Right cardiac atrium (tissue), 5 donors: ENCODE results near the gene ERC2. TPM values are rescaled to one million over a fixed set of nuclear protein-coding genes. Genes with fewer than 3 reads are reported as not detected.

Experiments
- ATAC-seq, 2 donors: fragments of 200-7000 bp; cut with Tn5 transposase; one replicate each; pipeline versions ENCODE4 v1.8.0 to v1.9.1; 2020; ENCODE audit warnings: moderate library complexity in 2 of 2, mild to moderate bottlenecking in 1 of 2
- DNase-seq, 3 donors: peaks; one replicate each; pipeline ENCODE4 v3.0.0-alpha.2; 2020
- H3K27ac ChIP-seq: one replicate; pipeline ENCODE4 v1.5.1; 2013; ENCODE audit warnings: mild to moderate bottlenecking, low read length, control low read depth, moderate library complexity
- H3K27me3 ChIP-seq: one replicate; pipeline ENCODE4 v1.6.1; 2013; ENCODE audit not compliant: control insufficient read depth, insufficient read depth
- H3K4me1 ChIP-seq: one replicate; pipeline ENCODE4 v1.6.1; 2013; ENCODE audit warnings: low read length; ENCODE audit not compliant: control insufficient read depth, insufficient read depth
- H3K4me3 ChIP-seq: one replicate; pipeline ENCODE4 v1.5.1; 2013; ENCODE audit warnings: low read length, control low read depth
- H3K9me3 ChIP-seq: one replicate; pipeline ENCODE4 v1.6.1; 2013; ENCODE audit warnings: low read length; ENCODE audit not compliant: control insufficient read depth
- intact Hi-C, 4 donors: fragments of 100-400 bp; cut with DNase I; formaldehyde crosslinking; loops; one replicate each; pipeline versions ENCODE4 v1.11.0 to v1.14.0; 2022 to 2023
- microRNA-seq, 2 donors: library from miRNA; unstranded; fragments of <30 nt; microRNA quantifications; one replicate each; pipeline ENCODE4 v1.2.0, GENCODE V29; 2020 to 2021
- polyA plus RNA-seq: library from polyadenylated mRNA; stranded (reverse); fragments of 200-250 nt; gene quantifications from one replicate; pipeline ENCODE4 v1.2.3, GENCODE V29; 2013
- total RNA-seq, 4 donors: library from RNA; stranded (reverse); fragmentation: NEBNext Ultra II Directional; extraction: Animal tissue kit (Norgen Biotek cat#: 25700); gene quantifications; one replicate each; pipeline ENCODE4 v1.2.1, GENCODE V29; 2021
- donor health status: healthy with polysubstance abuse.
- donor health status: DM: no; HTN: yes; CAD: no.
- donor health status: DM: no; HTN: no; CAD: no.
- donor health status: DM: no; HTN: yes; CAD: no; lungs with severe emphysema.
- donor health status: DM: yes; HTN: yes; CAD: no.

ERC2 gene
- total and polyA plus RNA-seq, 5 donors = 1.5 to 9.2 (median 3.8) TPM

DNA sequence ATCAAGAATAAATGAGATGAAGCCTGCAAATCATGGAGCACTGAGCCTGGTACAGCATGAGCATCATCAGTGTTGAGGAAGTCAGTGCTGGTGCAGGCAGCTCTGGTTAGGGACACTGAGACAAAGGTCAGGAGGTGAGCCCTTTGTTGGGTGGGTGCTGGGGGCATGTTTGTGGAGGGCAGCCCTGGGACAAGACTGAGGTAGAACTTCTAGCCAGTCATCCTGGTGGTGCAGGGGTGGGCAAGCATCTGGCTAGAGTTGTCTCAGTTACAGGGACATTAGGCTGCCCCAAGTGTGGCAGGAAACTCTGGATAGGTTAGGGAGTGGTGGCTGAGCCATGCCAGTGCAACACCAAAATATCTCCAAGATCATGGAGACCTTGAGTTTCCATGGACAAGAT lies 1008.4 kb downstream of the ERC2 start:
- no peak overlapping the region for H3K27ac ChIP-seq
- no peak overlapping the region for H3K4me3 ChIP-seq
- H3K4me1 ChIP-seq = no peaks in the 10 kb centered on the region
- intact Hi-C loops = no loop called here
- ATAC-seq (no peak), DNase-seq (no peak)
- no peaks in the 10 kb centered on the region for H3K9me3 ChIP-seq
- no peaks in the 10 kb centered on the region for H3K27me3 ChIP-seq

Small RNA genes lying within 50 kb of the gene (microRNA-seq; reads per million reads assigned to microRNA genes)
- 0 reads per million in 2 donors for gene MIR3938

Other genes with a start within 250 kb of the ERC2 start
- 10 to 100 TPM; 18.0 to 24.2 (median 18.9) TPM for gene CCDC66, start 88.7 kb upstream of the ERC2 start, total RNA-seq
- gene CCDC66, start 88.7 kb upstream of the ERC2 start, polyA plus RNA-seq = 9.1 TPM
- gene TASOR, start 214.8 kb upstream of the ERC2 start, total RNA-seq = 10 to 100 TPM; 28.9 to 36.0 (median 31.7) TPM
- gene TASOR, start 214.8 kb upstream of the ERC2 start, polyA plus RNA-seq = 16.4 TPM